Adrenal gland (tissue), 5 donors: ENCODE results near the gene GKN1.

Source experiments
- POLR2A ChIP-seq, 2 donors: fragments of 450-650 bp; IDR thresholded peaks; one replicate each; pipeline ENCODE4 v1.6.1; 2017; ENCODE audit warnings: antibody characterized with exemption in 2 of 2, mild to moderate bottlenecking in 2 of 2, moderate library complexity in 1 of 2
- TF ChIP-seq, protein P1 (sequence below), 6 experiments: fragments of 450-650 bp in 4 of 6; fragments of 200-600 bp in 2 of 6; sonication (generic) in 1 of 6; IDR thresholded peaks; 1 replicate in 5 of 6; 2 replicates in 1 of 6; pipeline versions ENCODE4 v1.5.1 to v1.8.0; 2016 to 2021; ENCODE audit warnings: antibody characterized with exemption in 6 of 6, mild to moderate bottlenecking in 2 of 6, moderate library complexity in 1 of 6
- donor health status: DM: no; HTN: no; CAD: no.

DNA sequence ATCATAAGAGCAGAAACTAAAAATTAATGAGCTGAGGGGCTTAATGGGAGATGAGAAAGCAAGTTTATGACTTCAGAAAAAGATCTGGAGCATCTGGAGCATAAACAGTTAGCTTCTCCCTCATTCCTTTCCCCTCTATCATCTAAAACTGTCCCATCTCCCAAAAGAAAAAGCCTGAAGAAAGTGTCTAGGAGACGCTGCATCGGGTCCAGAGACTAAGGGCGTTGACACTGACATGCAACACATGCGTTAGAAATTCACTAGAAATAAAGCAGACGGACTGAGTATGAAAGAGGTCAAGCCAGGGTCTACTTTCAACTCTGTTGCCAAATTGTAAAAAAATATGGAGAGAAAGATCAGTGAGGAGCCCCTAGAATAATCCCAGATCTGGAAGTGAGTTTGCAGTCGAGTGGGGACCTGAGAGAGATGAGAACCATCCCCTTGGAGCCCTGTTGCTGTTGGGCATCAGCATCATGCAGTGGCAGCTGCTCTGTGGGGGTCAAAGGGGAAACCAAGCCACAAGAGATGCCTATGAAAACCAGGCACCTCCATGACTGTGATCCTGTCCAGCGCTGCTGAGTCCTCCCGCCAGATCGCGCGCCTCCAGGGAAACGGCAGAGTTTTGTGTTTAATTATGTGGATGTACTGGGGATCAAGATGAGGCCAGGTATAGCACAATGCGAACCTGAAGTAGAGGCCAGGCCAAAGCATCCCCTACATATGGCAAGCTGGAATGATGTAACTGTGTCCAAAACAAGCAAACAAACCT is 52.4 kb downstream of the GKN1 start:
- no peak for TF ChIP-seq POLR2A (IDR thresholded peaks at IDR 0.05)
- TF ChIP-seq, protein P1, sequence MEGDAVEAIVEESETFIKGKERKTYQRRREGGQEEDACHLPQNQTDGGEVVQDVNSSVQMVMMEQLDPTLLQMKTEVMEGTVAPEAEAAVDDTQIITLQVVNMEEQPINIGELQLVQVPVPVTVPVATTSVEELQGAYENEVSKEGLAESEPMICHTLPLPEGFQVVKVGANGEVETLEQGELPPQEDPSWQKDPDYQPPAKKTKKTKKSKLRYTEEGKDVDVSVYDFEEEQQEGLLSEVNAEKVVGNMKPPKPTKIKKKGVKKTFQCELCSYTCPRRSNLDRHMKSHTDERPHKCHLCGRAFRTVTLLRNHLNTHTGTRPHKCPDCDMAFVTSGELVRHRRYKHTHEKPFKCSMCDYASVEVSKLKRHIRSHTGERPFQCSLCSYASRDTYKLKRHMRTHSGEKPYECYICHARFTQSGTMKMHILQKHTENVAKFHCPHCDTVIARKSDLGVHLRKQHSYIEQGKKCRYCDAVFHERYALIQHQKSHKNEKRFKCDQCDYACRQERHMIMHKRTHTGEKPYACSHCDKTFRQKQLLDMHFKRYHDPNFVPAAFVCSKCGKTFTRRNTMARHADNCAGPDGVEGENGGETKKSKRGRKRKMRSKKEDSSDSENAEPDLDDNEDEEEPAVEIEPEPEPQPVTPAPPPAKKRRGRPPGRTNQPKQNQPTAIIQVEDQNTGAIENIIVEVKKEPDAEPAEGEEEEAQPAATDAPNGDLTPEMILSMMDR (IDR thresholded peaks at IDR 0.05), result no peak
